ENCODE results near the gene MYL11.
"Not testable (repeated sequence)": the region's sequence is repeated elsewhere in the genome, so short reads cannot be mapped to it uniquely, and the experiment has no call there.

MYL11 gene

DNA sequence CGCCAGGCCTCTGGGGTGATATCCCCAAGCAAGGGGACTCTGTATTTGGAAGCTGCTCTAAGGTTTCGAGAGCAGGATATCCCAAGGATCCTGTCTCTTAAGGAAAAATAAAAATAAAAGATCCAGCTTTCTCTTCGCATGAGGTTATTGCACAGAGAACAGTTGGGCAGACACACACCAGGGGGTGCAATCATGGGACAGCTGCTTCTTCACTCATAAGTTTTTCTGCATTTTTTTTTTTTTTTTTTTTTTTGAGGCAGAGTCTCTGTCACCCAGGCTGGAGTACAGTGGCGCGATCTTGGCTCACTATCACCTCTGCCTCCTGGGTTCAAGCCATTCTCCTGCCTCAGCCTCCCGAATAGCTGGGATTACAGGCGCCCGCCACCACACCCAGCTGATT lies 32.6 kb upstream of the MYL11 start:
- not testable (repeated sequence) for H3K36me3 ChIP-seq (ENCODE audit: control insufficient read depth, insufficient read depth, low read length); H3K27me3 ChIP-seq (replicated peaks; ENCODE audit: control insufficient read depth, insufficient read depth, low read length); H3K4me3 ChIP-seq (replicated peaks; ENCODE audit: low read depth, low read length); DNase-seq (ENCODE audit: extremely low read depth, insufficient read length)
- TF ChIP-seq, protein P1, sequence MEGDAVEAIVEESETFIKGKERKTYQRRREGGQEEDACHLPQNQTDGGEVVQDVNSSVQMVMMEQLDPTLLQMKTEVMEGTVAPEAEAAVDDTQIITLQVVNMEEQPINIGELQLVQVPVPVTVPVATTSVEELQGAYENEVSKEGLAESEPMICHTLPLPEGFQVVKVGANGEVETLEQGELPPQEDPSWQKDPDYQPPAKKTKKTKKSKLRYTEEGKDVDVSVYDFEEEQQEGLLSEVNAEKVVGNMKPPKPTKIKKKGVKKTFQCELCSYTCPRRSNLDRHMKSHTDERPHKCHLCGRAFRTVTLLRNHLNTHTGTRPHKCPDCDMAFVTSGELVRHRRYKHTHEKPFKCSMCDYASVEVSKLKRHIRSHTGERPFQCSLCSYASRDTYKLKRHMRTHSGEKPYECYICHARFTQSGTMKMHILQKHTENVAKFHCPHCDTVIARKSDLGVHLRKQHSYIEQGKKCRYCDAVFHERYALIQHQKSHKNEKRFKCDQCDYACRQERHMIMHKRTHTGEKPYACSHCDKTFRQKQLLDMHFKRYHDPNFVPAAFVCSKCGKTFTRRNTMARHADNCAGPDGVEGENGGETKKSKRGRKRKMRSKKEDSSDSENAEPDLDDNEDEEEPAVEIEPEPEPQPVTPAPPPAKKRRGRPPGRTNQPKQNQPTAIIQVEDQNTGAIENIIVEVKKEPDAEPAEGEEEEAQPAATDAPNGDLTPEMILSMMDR (IDR thresholded peaks at IDR 0.05; ENCODE audit: insufficient read depth, low read length, poor library complexity, severe bottlenecking), result peak; percentile 5

- DNase-seq (ENCODE audit: extremely low read depth, insufficient read length), result no peak
- TF ChIP-seq, protein P1 (IDR thresholded peaks at IDR 0.05; ENCODE audit: insufficient read depth, low read length, poor library complexity, severe bottlenecking), result no peak
- Histone ChIP-seq H3K4me3 (replicated peaks; ENCODE audit: low read depth, low read length) (no peak overlapping the region), H3K36me3 (ENCODE audit: control insufficient read depth, insufficient read depth, low read length) (no peaks in the 10 kb centered on the region), H3K27me3 (replicated peaks; ENCODE audit: control insufficient read depth, insufficient read depth, low read length) (no peaks in the 10 kb centered on the region)
Observed at GRCh38 chr16:30342751-30343490, 31.7 kb upstream of the MYL11 start.

GRCh38 chr16:30343491-30343820 lies 31.1 kb upstream of the MYL11 start:
- H3K4me3 ChIP-seq (replicated peaks; ENCODE audit: low read depth, low read length), result not testable (repeated sequence)

DNA sequence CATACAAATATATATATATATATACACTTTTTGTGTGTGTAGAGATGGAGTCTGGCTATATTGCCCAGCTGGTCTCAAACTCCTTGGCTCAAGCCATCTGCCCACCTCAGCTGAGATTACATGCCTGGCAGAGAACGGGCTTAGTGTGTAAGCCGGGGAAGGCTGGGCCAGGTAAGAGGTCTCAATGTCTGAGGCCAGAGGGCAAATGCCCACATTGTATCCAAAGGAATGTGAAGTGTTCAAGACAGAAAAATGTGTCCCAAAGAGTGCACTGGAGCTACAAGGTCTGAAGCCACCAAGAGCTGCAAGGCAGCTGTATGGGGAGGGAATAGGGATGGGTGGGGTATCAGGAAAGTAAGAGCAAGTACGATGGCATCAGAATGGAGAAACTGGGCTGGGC lies 28.3 kb upstream of the MYL11 start:
- H3K27me3 ChIP-seq (replicated peaks; ENCODE audit: control insufficient read depth, insufficient read depth, low read length), result no peaks in the 10 kb centered on the region
- no peak for DNase-seq (ENCODE audit: extremely low read depth, insufficient read length)

More at GRCh38 chr16:30343491-30343820, 31.1 kb upstream of the MYL11 start:
- not testable (repeated sequence) for H3K36me3 ChIP-seq (ENCODE audit: control insufficient read depth, insufficient read depth, low read length); DNase-seq (ENCODE audit: extremely low read depth, insufficient read length); H3K27me3 ChIP-seq (replicated peaks; ENCODE audit: control insufficient read depth, insufficient read depth, low read length)

GRCh38 chr16:30348113-30348512 lies 26.5 kb upstream of the MYL11 start:
- H3K4me3 ChIP-seq (replicated peaks; ENCODE audit: low read depth, low read length), result no peak overlapping the region
- H3K36me3 ChIP-seq (ENCODE audit: control insufficient read depth, insufficient read depth, low read length), result peaks cover 13% of the 10 kb centered on the region
- no peak for DNase-seq (ENCODE audit: extremely low read depth, insufficient read length)
- no peaks in the 10 kb centered on the region for H3K27me3 ChIP-seq (replicated peaks; ENCODE audit: control insufficient read depth, insufficient read depth, low read length)
- TF ChIP-seq, protein P1 (IDR thresholded peaks at IDR 0.05; ENCODE audit: insufficient read depth, low read length, poor library complexity, severe bottlenecking), result no peak

More for the DNA sequence above, 28.3 kb upstream of the MYL11 start:
- TF ChIP-seq, protein P1 (IDR thresholded peaks at IDR 0.05; ENCODE audit: insufficient read depth, low read length, poor library complexity, severe bottlenecking), result no peak
- H3K4me3 ChIP-seq (replicated peaks; ENCODE audit: low read depth, low read length), result no peak overlapping the region
- H3K36me3 ChIP-seq (ENCODE audit: control insufficient read depth, insufficient read depth, low read length), result no peaks in the 10 kb centered on the region

DNA sequence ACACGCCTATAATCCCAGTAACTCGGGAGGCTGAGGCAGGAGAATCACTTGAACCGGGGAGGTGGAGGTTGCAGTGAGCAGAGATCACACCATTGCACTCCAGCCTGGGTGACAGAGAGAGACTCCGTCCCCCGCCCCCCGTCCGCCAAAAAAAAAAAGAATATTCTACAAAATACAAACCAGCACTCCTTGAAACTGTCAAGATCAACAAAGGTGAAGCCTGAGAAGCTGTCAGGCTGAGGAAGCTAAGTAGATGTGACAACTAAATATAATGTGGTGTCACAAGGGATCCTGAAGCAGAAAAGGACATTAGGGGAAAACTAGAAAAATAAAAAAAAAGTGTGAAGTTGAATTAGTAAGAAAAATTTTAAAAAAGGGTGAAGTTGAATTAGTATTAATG lies 25.7 kb upstream of the MYL11 start:
- Histone ChIP-seq H3K27me3 (replicated peaks; ENCODE audit: control insufficient read depth, insufficient read depth, low read length) (no peaks in the 10 kb centered on the region), H3K36me3 (ENCODE audit: control insufficient read depth, insufficient read depth, low read length) (peaks cover 14% of the 10 kb centered on the region), H3K4me3 (replicated peaks; ENCODE audit: low read depth, low read length) (no peak overlapping the region)
- DNase-seq (ENCODE audit: extremely low read depth, insufficient read length), result no peak
- TF ChIP-seq, protein P1 (IDR thresholded peaks at IDR 0.05; ENCODE audit: insufficient read depth, low read length, poor library complexity, severe bottlenecking), result no peak
